GM21723 (cell line): Measurements from ENCODE around the gene ROBO1.

ENCODE experiments used
- ATAC-seq: cut with Tn5 transposase; IDR thresholded peaks from one replicate; pipeline ENCODE4 v1.9.1; 2021; ENCODE audit warnings: mild to moderate bottlenecking, moderate library complexity; ENCODE audit not compliant: unreplicated experiment

Gene ROBO1

GRCh38 chr3:79672075-79672474 lies 95.7 kb downstream of the ROBO1 start:
- ATAC-seq = no peak

- ATAC-seq = no peak
Observed at GRCh38 chr3:79670178-79670577, 97.6 kb downstream of the ROBO1 start.

- no peak for ATAC-seq
Observed at GRCh38 chr3:79664455-79664854, 103.3 kb downstream of the ROBO1 start.

- no peak for ATAC-seq
Observed at GRCh38 chr3:79661896-79662295, 105.9 kb downstream of the ROBO1 start.

GRCh38 chr3:79657076-79657475 lies 110.7 kb downstream of the ROBO1 start:
- no peak for ATAC-seq

- no peak for ATAC-seq
Observed at GRCh38 chr3:79654019-79654418, 113.8 kb downstream of the ROBO1 start.

- no peak for ATAC-seq
Observed at GRCh38 chr3:79653266-79653830, 114.5 kb downstream of the ROBO1 start.

GRCh38 chr3:79651536-79652065 lies 116.2 kb downstream of the ROBO1 start:
- no peak for ATAC-seq

- ATAC-seq = no peak
Observed at GRCh38 chr3:79639855-79640254, 127.9 kb downstream of the ROBO1 start.

GRCh38 chr3:79636372-79636771 lies 131.4 kb downstream of the ROBO1 start:
- no peak for ATAC-seq

GRCh38 chr3:79632842-79633241 lies 135.0 kb downstream of the ROBO1 start:
- no peak for ATAC-seq

- no peak for ATAC-seq
Observed at GRCh38 chr3:79618883-79619282, 148.9 kb downstream of the ROBO1 start.

GRCh38 chr3:79606414-79606813 lies 161.4 kb downstream of the ROBO1 start:
- no peak for ATAC-seq

- no peak for ATAC-seq
Observed at GRCh38 chr3:79604681-79605080, 163.1 kb downstream of the ROBO1 start.

- ATAC-seq = no peak
Observed at GRCh38 chr3:79602385-79602784, 165.4 kb downstream of the ROBO1 start.

- ATAC-seq = no peak
Observed at GRCh38 chr3:79598594-79598993, 169.2 kb downstream of the ROBO1 start.

GRCh38 chr3:79597709-79598108 lies 170.1 kb downstream of the ROBO1 start:
- ATAC-seq = no peak

GRCh38 chr3:79587150-79587549 lies 180.6 kb downstream of the ROBO1 start:
- no peak for ATAC-seq

GRCh38 chr3:79586232-79586631 lies 181.6 kb downstream of the ROBO1 start:
- ATAC-seq = no peak

GRCh38 chr3:79572930-79573329 lies 194.9 kb downstream of the ROBO1 start:
- ATAC-seq = no peak

- ATAC-seq = no peak
Observed at GRCh38 chr3:79568938-79569337, 198.9 kb downstream of the ROBO1 start.

GRCh38 chr3:79564192-79564591 lies 203.6 kb downstream of the ROBO1 start:
- ATAC-seq = no peak

GRCh38 chr3:79560698-79561097 lies 207.1 kb downstream of the ROBO1 start:
- ATAC-seq = no peak
